G401 (cell line): ENCODE results near the gene CH25H. TPM values are rescaled to one million over a fixed set of nuclear protein-coding genes. Genes with fewer than 3 reads are reported as not detected.

Experiments used
- DNase-seq: peaks from one replicate; pipeline ENCODE4 v3.0.0-alpha.2; 2015; ENCODE audit warnings: low spot score
- in situ Hi-C: cut with HindIII; loops from 2 replicates; pipeline ENCODE4 v1.10.0; 2016; ENCODE audit warnings: low sequenced_read_pairs, mixed read lengths
- total RNA-seq: library from RNA; depleted of rRNA; stranded (reverse); fragments of >200 nt; shearing (Covaris generic); gene quantifications from 2 replicates; pipeline ENCODE4 v1.2.3, GENCODE V29; 2014; rRNA removed

The CH25H gene
- total RNA-seq, 1 experiment from 2014 or later, result not detected

DNA sequence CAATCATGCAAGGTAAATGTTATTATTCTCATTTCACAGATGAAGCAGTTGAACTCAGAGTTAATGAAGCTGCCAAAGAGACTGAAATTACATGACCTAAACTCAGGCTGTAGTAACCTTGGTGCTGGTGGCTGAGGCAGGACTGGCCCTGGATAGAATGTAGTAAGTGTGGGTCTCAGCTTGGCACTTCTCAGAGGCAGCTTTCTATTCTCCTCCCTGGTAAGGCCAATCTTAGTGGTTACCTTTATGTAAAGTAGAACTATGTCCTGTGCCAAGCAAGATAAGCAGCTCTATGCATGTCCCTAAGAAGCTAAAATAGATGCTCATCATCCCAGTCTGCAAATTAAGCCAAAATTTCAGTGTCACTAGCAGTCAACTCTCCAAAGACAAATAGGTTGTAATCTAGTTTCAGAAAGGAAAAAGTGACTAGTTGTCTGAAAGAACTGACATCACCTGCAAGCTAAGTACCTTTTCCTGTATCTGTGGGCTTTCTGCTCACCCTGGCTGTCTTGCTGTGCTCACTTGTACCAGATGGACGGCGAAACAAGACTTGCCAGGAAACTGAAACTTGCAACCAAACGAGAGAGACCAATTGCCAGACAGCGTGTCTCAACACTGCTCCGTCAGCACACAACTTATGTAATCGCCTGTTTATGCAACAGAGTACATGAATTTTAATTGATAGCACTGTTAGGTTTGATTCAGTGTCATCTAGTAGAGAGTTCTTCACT lies 43.7 kb downstream of the CH25H start:
- DNase-seq, result peak; percentile 62
- in situ Hi-C loops, result no loop called here

DNA sequence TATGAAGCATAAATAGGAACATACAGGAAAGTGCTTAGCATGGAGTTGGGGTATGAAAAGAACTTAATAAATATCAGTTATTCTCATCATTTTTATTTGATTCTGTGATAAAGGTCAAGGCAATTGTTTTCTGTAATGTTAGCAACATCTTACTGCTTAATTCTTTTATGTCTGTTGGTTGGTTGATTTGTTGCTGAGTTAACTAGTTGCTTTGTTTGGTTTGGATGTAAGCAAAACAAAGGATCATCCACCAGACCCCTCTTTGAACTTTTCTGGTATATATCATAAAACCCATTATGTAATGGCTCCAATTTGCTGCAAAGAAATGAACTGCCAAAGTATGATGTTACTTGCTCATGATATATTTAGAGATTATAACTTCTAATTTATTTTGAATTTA lies 44.5 kb downstream of the CH25H start:
- DNase-seq, result no peak
- in situ Hi-C loops, result no loop called here

- in situ Hi-C loops, result no loop called here
- DNase-seq, result no peak
Measured at GRCh38 chr10:89160339-89160738, 46.8 kb downstream of the CH25H start.

DNA sequence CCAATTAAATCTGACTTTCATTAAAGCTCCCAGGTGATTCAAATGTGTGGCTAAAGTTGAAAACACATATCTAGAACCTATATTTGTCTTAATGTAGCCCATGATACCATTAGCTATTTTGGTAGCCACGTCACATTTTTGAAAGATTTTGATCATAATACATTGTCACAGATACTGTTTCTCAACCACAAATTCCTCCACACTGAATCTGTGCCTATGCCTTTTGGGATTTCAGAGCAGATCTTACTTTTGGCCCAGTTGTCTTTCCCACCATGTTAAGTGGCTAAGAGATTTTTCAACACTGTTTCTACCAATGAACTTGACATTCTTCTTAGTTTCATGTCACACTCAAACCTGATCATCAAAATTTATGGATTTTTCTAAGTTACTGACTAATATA lies 47.4 kb downstream of the CH25H start:
- DNase-seq, result no peak
- in situ Hi-C loops, result no loop called here

GRCh38 chr10:89159316-89159715 lies 47.8 kb downstream of the CH25H start:
- no peak for DNase-seq
- in situ Hi-C loops, result no loop called here

- in situ Hi-C loops, result no loop called here
Measured at GRCh38 chr10:89158446-89158845, 48.7 kb downstream of the CH25H start.

DNA sequence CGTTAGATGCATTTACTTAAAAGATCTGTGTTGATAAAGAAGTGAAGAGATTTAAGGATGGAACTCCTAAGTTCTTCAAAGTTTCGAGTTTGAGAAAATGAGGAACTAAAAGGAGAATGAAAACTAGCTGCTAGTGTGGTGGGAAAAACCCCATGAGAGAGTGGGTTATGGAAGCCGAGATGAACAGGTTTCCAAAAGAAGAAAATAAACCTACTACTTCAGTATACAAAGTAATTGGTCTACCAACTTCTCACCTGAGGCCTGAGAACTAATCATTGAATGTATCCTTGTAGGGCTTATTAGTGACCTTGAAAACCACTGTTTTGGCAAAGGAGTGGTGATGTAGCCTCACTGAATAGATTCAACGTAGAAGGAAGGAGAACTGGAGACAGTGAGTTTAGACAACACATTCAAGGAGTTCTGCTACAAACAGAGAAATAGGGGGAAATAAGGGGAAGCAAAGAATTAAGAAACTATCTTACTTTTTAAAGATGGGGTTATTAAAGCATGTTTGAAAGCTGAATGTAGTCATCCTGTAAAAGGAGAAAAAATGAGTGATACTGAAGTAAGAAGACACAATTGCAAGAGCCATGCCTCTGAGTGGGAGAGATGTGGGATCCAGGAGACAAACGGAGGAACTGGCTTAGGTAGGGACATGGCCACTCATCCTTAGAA lies 50.8 kb downstream of the CH25H start:
- in situ Hi-C loops, result no loop called here
- DNase-seq, result no peak

More at GRCh38 chr10:89158446-89158845, 48.7 kb downstream of the CH25H start:
- no peak for DNase-seq

Other genes with a start within 250 kb of the CH25H start
- 0.31 and 4.5 TPM in 2 replicates for gene FAS, start 216.5 kb downstream of the CH25H start, total RNA-seq
- gene LIPA, start 44.5 kb upstream of the CH25H start, total RNA-seq, result 23.0 and 32.1 TPM in 2 replicates
- 0.80 and 1.1 TPM in 2 replicates for gene IFIT2, start 94.7 kb upstream of the CH25H start, total RNA-seq
- gene IFIT3, start 120.7 kb upstream of the CH25H start, total RNA-seq, result 2.4 and 2.7 TPM in 2 replicates
- not detected in 2 replicates for gene IFIT1B, start 170.7 kb upstream of the CH25H start, total RNA-seq
- gene IFIT1, start 185.3 kb upstream of the CH25H start, total RNA-seq, result 19.2 and 21.7 TPM in 2 replicates
- gene IFIT5, start 207.3 kb upstream of the CH25H start, total RNA-seq, result 2.4 and 2.5 TPM in 2 replicates